Adrenal gland (tissue), 12 donors: ENCODE results near the gene PAMR1. TPM values are rescaled to one million over a fixed set of nuclear protein-coding genes. Genes with fewer than 3 reads are reported as not detected.
"Not testable (repeated sequence)": the region's sequence is repeated elsewhere in the genome, so short reads cannot be mapped to it uniquely, and the experiment has no call there.

Source experiments
- DNase-seq, 7 donors: peaks; one replicate each; pipeline ENCODE4 v3.0.0-alpha.2; 2019 to 2020
- H3K27ac ChIP-seq, 5 donors: fragments of 200-600 bp; sonication (generic) in 4 of 5; 1 replicate in 3 of 5; 2 replicates in 2 of 5; pipeline versions ENCODE4 v1.5.1 to v1.8.0; 2016 to 2020; ENCODE audit warnings: mild to moderate bottlenecking in 1 of 5
- H3K27me3 ChIP-seq: fragments of 200-600 bp; 2 replicates; pipeline ENCODE4 v1.8.0; 2021
- H3K36me3 ChIP-seq, 2 donors: fragments of 200-600 bp; replicated peaks in 1 of 2; 1 replicate in 1 of 2; 2 replicates in 1 of 2; pipeline versions ENCODE4 v1.5.1 to v1.8.0; 2018 to 2022
- H3K4me1 ChIP-seq, 2 donors: fragments of 200-600 bp; replicated peaks in 1 of 2; 1 replicate in 1 of 2; 2 replicates in 1 of 2; pipeline versions ENCODE4 v1.5.1 to v1.8.0; 2018 to 2021
- H3K4me3 ChIP-seq, 4 donors: fragments of 200-600 bp; sonication (generic) in 3 of 4; one replicate each; pipeline ENCODE4 v1.5.1; 2016 to 2018
- H3K9me3 ChIP-seq, 3 donors: fragments of 200-600 bp; sonication (generic) in 1 of 3; replicated peaks in 1 of 3; 1 replicate in 2 of 3; 2 replicates in 1 of 3; pipeline versions ENCODE4 v1.5.1 to v1.8.0; 2016 to 2021
- POLR2A ChIP-seq, 2 donors: fragments of 450-650 bp; IDR thresholded peaks; one replicate each; pipeline ENCODE4 v1.6.1; 2017; ENCODE audit warnings: antibody characterized with exemption in 2 of 2, mild to moderate bottlenecking in 2 of 2, moderate library complexity in 1 of 2
- WGBS, 4 donors: extraction: QIAGEN DNeasy Blood & Tissue Kit in 2 of 4; methylation state at CpG; one replicate each; pipeline versions ENCODE4 v1.1.5 to v1.1.7; 2013 to 2017; 5-methylcytosine and 5-hydroxymethylcytosine counted together
- intact Hi-C, 2 donors: fragments of 100-400 bp; cut with DNase I; formaldehyde crosslinking; loops; one replicate each; pipeline versions ENCODE4 v1.14.1 to v1.15.0; 2022 to 2023
- polyA plus RNA-seq, 3 donors: library from polyadenylated mRNA; stranded (reverse); fragments of 200-250 nt in 2 of 3; fragments of 350-450 nt in 1 of 3; fragmentation: Illumina TruSeq in 1 of 3; extraction: RNeasy Lipid Tissue Mini Kit (QIAGEN cat#74804) in 1 of 3; gene quantifications; one replicate each; pipeline ENCODE4 v1.2.3, GENCODE V29; 2013 to 2014
- total RNA-seq, 9 donors: library from RNA; depleted of rRNA in 4 of 9; stranded (reverse); fragments of >200 nt in 4 of 9; fragments of 120-200 nt in 1 of 9; fragmentation: NEBNext Ultra II Directional in 1 of 9; extraction: Animal tissue kit (Norgen Biotek cat#: 25700) in 1 of 9; gene quantifications; one replicate each; pipeline versions ENCODE4 v1.1.0 to v1.2.4, GENCODE V29; 2013 to 2023
- TF ChIP-seq, protein P1 (sequence below), 6 experiments: fragments of 450-650 bp in 4 of 6; fragments of 200-600 bp in 2 of 6; sonication (generic) in 1 of 6; IDR thresholded peaks; 1 replicate in 5 of 6; 2 replicates in 1 of 6; pipeline versions ENCODE4 v1.5.1 to v1.8.0; 2016 to 2021; ENCODE audit warnings: antibody characterized with exemption in 6 of 6, mild to moderate bottlenecking in 2 of 6, moderate library complexity in 1 of 6
- donor health status: healthy with polysubstance abuse.
- donor health status: Bipolar disorder and iron deficiency.
- donor health status: DM: yes; HTN: yes; CAD: no.
- donor health status: DM: no; HTN: no; CAD: no.
- donor health status: DM: no; HTN: no; CAD: no.
- donor health status: DM: yes; HTN: yes; CAD: no.

Gene PAMR1
- total and polyA plus RNA-seq, 12 donors, result 4.3 to 25.7 (median 11.2) TPM

DNA sequence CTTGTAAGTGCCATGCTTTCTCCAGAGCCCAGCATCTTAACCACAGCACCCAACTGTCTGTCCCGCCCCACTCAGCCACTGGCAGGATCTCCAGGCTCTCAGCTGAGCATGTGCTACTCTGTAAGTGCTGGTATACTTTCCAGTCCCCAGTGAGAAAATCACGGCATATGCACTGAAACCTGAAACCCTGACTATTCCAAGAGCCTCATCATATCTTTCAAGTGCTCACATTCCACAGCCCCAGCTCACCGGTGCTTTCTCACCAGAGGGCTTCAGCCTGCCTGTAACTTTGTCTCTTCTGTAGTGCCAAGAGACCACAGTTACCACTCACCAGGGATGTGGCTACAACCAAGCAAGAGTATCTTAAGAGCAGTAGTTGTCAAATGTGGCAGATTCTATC lies 24.4 kb upstream of the PAMR1 start:
- WGBS, 4 donors, result 51 to 71% (median 58%) methylated on average over 3 of the region's 3 CpGs
- TF ChIP-seq POLR2A (IDR thresholded peaks at IDR 0.05), result no peak
- no peaks in the 10 kb centered on the region for H3K4me1 ChIP-seq
- no peaks in the 10 kb centered on the region for H3K9me3 ChIP-seq
- no peak overlapping the region for H3K4me3 ChIP-seq
- H3K36me3 ChIP-seq, result no peaks in the 10 kb centered on the region
- no peak overlapping the region for H3K27ac ChIP-seq
- H3K27me3 ChIP-seq, result no peaks in the 10 kb centered on the region
- intact Hi-C loops, result no loop called here
- no peak for DNase-seq

DNA sequence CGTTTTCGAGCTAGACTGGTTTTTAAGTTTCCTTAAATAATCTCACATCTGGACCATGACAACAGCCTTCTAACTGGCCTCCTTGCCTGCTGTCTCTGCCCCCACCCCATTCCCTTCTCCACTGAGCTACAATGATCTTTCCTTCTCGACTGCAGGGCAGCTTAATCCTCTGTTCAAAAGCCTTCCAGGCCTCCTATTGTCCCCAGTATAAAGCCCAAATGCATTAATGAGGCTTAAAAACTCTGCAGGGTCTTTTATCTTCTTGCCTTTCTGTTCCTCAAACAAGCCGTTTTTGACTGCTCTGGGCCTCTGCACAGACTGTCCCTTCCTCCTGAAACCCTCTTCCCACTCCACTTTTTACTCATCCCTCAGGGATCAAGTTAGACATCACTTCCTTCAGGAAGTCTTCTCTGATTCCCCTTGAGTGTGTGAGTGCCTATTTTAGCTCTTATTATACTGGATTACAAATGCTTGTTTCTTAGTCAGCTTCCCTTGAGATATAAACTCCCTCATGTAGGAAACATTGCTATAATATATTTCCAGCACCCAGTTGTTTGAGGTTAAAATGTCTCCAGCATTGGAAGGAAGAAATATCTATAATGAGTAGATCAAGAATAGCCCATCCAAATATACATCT lies 23.6 kb upstream of the PAMR1 start:
- no peak overlapping the region for H3K4me3 ChIP-seq
- intact Hi-C loops, result no loop called here
- H3K9me3 ChIP-seq, result no peaks in the 10 kb centered on the region
- H3K4me1 ChIP-seq, result no peaks in the 10 kb centered on the region
- TF ChIP-seq POLR2A (IDR thresholded peaks at IDR 0.05), result no peak
- TF ChIP-seq, protein P1, sequence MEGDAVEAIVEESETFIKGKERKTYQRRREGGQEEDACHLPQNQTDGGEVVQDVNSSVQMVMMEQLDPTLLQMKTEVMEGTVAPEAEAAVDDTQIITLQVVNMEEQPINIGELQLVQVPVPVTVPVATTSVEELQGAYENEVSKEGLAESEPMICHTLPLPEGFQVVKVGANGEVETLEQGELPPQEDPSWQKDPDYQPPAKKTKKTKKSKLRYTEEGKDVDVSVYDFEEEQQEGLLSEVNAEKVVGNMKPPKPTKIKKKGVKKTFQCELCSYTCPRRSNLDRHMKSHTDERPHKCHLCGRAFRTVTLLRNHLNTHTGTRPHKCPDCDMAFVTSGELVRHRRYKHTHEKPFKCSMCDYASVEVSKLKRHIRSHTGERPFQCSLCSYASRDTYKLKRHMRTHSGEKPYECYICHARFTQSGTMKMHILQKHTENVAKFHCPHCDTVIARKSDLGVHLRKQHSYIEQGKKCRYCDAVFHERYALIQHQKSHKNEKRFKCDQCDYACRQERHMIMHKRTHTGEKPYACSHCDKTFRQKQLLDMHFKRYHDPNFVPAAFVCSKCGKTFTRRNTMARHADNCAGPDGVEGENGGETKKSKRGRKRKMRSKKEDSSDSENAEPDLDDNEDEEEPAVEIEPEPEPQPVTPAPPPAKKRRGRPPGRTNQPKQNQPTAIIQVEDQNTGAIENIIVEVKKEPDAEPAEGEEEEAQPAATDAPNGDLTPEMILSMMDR (IDR thresholded peaks at IDR 0.05), result no peak
- no peak overlapping the region for H3K27ac ChIP-seq
- no peaks in the 10 kb centered on the region for H3K36me3 ChIP-seq
- no peak for DNase-seq
- no peaks in the 10 kb centered on the region for H3K27me3 ChIP-seq
- 40 to 70% (median 59%) methylated on average over 4 of the region's 4 CpGs for WGBS, 4 donors

DNA sequence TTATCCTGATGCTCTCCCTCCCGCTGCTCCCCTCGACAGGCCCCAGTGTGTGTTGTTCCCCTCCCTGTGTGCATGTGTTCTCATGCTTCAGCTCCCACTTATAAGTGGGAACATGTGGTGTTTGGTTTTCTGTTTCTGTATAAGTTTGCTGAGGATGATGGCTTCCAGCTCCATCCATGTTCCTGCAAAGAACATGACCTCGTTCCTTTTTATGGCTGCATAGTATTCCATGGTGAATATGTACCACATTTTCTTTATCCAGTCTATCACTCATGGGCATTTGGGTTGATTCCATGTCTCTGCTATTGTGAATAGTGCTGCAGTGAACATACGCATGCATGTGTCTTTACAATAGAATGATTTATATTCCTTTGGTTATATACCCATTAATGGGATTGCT lies 22.6 kb upstream of the PAMR1 start:
- WGBS, 4 donors, result 90 to 94% (median 91%) methylated on average over 4 of the region's 4 CpGs
- intact Hi-C loops, H3K4me1 ChIP-seq, H3K27me3 ChIP-seq, H3K9me3 ChIP-seq, H3K4me3 ChIP-seq, H3K36me3 ChIP-seq, H3K27ac ChIP-seq, DNase-seq: not testable (repeated sequence)

- Histone ChIP-seq H3K4me3 (no peak overlapping the region), H3K4me1 (peaks cover 0 to 11% of the 10 kb centered on the region in 2 donors), H3K9me3 (no peaks in the 10 kb centered on the region), H3K36me3 (no peaks in the 10 kb centered on the region), H3K27me3 (no peaks in the 10 kb centered on the region), H3K27ac (no peak overlapping the region)
- no peak for TF ChIP-seq POLR2A (IDR thresholded peaks at IDR 0.05)
- TF ChIP-seq, protein P1 (IDR thresholded peaks at IDR 0.05), result no peak
- intact Hi-C loops, result no loop called here
- 55 to 69% (median 65%) methylated on average over 3 of the region's 3 CpGs for WGBS, 4 donors
- DNase-seq, result no peak
Observed at GRCh38 chr11:35546317-35546716, 20.9 kb upstream of the PAMR1 start.

GRCh38 chr11:35545391-35546003 lies 20.1 kb upstream of the PAMR1 start:
- Histone ChIP-seq H3K4me3 (no peak overlapping the region), H3K27me3 (no peaks in the 10 kb centered on the region), H3K4me1 (peaks cover 0 to 19% of the 10 kb centered on the region in 2 donors), H3K9me3 (no peaks in the 10 kb centered on the region), H3K36me3 (no peaks in the 10 kb centered on the region), H3K27ac (no peak overlapping the region)
- TF ChIP-seq, protein P1 (IDR thresholded peaks at IDR 0.05), result no peak
- TF ChIP-seq POLR2A (IDR thresholded peaks at IDR 0.05), result no peak
- intact Hi-C loops, result no loop called here
- 87 to 93% (median 91%) methylated on average over 9 of the region's 9 CpGs for WGBS, 4 donors
- no peak for DNase-seq
